Right renal cortex interstitium (tissue), 3 donors: ENCODE data around the gene CLBA1. TPM values are rescaled to one million over a fixed set of nuclear protein-coding genes. Genes with fewer than 3 reads are reported as not detected.

Experiments
- DNase-seq, 3 donors: peaks; one replicate each; pipeline ENCODE4 v3.0.0-alpha.2; 2013; ENCODE audit warnings: low read depth in 3 of 3, low spot score in 2 of 3
- polyA plus RNA-seq, 3 donors: library from polyadenylated mRNA; unstranded; fragments of 120-200 nt; gene quantifications; one replicate each; pipeline ENCODE4 v1.2.1, GENCODE V29; 2013; ENCODE audit not compliant: insufficient read length in 3 of 3

The CLBA1 gene
- polyA plus RNA-seq, 3 donors = 22.0 to 22.3 (median 22.0) TPM

- no peak for DNase-seq
These were observed 10.9 kb downstream of the CLBA1 start for GRCh38 chr14:104996483-104996882.

- DNase-seq = no peak
These were observed 13.2 kb downstream of the CLBA1 start for GRCh38 chr14:104998801-104999200.

GRCh38 chr14:104999361-104999760 is 13.8 kb downstream of the CLBA1 start:
- DNase-seq = no peak

DNA sequence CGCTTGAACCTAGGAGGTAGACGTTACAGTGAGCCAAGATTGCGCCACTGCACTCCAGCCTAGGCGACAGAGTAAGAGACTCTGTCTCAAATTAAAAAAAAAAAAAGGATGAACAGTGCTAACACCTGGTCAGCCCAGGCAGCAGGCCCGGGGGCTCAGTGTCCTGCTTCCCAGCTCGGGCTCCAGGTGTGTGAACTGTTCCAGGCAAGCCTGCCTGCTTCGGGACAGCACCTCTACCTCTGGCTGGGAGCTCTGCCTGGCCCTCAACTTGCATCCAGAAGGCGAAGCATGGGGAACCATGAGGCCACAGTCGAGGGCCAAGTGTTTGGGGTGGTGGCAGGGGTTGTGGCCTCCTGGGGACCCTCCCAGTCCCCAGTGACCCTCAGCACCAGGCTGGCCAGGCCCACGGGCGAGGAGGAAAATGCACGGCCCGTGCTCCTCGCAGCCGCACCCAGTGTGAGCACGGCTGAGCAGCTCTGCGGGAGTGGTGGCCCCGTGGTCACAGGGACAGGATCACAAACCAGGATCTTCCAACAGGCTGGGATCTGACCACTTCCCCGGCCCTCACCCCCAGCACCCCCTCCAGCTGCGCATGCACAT is 19.8 kb downstream of the CLBA1 start:
- no peak for DNase-seq

GRCh38 chr14:105005929-105006830 is 20.6 kb downstream of the CLBA1 start:
- no peak for DNase-seq

GRCh38 chr14:105006831-105007592 is 21.4 kb downstream of the CLBA1 start:
- no peak for DNase-seq

GRCh38 chr14:105007593-105008264 is 22.1 kb downstream of the CLBA1 start:
- DNase-seq = no peak

DNA sequence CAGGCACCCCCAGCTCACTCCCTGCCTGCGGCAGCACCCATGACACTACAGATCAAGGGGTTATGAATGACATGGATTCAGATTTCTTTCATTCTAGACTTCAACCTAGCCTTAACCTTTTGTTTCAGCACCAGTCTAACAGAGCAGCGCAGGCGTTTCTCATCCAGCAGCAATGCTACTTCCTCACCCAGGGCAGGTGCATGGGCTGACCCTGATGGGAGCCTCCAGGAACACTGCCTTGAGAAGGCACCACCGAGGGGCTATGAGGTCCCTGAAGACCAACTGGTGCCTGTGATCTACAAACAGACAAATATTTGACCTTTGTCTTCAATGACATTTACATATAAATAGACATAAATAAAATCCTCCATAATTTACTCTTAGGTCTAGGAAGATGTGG is 24.5 kb downstream of the CLBA1 start:
- DNase-seq = no peak

DNA sequence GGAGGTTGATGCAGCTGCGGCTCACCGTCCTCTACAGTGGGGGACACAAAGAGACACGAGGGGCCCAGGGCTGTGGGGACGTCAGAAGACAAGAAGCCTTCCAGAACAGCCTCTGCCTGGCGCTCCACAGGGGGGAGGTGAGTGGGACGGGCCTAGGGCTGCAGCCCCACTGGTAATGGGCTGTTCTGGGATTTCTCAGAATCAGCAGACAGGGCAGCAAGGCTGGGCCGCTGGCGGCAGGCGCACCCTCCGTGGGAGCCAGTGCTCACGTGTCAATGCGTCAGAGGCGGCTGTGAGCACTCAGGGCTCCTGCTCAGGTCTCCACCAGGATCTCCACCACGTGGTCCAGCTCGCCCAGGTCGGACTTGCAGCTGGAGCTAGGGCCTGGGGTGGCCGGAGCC is 25.3 kb downstream of the CLBA1 start:
- DNase-seq = no peak

- DNase-seq = no peak
These were observed 25.9 kb downstream of the CLBA1 start for GRCh38 chr14:105011312-105011990.

DNA sequence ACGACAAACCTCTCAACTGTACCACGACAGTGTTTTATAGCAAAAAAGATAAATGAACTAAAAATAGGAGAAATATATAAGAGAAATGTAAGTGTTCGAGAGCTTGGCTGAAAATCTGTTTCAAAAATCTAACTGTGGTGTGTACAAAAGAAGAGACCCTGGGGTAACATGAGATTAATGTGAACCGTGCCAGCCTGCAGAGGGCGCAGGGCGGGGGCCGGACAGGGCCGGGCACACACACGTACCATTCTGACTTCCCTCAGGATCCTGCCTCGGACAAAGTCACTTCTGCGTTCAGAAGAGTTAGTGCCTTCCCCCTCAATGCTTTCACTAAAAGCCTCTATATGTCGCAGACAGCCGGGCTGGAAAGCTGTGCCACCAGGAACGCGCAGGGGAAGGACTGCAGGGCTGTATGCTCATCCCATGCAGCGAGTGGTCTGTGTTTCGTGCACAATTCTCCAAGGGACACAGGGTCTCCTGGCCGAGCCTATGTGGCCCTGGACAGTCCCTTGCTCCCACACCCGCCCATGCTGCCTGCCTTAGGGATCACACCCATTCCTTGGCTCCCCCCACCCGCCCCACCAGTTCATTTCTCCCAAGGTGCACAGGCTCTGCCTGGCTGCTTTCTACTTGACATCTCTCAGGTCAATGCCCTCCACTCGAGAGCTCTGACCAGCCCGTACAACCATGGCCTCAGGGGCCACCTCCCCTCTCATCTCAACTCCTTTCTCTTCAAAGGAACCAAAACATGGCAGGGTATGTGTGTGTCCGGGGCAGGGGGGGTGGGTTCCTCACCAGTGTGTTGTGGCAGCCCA is 26.8 kb downstream of the CLBA1 start:
- no peak for DNase-seq

DNA sequence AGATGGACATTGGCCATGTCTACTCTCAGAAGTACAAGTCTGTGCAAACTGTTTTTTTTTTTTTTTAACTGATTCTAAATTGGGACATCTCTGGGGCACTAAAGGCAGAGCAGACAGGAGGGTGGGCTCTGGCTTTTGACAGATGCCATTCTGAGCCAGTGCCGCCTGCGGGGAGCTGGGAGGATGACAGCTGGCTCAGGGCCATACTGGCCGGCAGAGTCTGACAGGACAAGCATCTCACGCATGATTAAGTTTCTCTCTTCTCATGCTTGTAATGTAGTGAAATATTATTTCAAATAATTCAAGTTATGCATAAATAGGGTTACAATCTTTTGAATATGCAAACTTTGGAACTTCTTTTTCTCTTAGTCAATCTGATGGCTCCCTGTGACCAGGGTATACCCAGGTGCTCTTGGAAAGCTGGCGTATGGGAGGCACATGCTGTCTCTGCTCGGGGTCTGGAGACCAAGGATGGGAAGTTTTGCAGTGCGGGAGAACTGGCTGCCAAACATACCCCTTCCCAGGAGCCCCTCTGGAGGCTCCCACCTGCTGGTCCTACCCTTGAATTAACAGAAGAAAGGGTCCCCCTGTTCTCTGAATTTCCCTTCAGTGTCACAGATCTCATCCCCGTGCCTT is 27.7 kb downstream of the CLBA1 start:
- DNase-seq = no peak

DNA sequence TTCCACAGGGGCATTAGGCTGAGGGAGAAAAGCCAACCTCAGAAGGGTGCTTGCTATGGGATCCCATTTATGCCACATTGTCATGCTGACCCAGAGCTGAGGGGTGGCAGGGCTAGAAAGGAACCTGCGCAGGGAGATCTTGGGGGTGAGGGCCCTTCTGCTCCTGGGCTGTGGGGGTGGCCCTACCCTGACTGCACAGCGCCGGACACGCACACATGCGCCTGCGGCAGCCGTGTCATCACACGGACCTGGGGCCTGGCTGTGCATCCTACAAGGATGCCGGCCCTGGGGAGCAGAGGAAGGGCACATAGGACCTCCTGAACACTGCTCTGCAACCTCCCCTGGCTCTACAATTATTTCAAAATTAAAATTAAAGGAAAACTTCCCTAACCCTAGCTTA is 28.4 kb downstream of the CLBA1 start:
- no peak for DNase-seq

DNA sequence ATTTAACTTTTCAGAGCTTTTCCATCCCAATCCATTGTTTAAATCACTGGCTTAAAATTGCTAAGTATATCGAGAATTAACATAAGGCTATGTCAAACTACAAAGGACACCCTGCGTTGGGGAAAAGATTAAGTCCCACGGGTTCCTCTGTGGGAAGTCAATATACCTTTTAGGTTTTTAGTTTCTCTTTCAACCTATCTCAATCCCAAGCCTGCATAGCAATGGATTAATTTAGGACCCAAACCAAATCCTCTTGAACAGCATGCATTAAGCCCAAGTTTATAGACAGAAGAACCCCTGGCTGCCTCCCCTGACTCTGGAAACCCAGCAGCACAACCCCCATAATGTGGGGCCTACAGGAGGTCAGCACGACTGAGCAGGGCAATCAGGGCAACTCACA is 29.0 kb downstream of the CLBA1 start:
- no peak for DNase-seq

DNA sequence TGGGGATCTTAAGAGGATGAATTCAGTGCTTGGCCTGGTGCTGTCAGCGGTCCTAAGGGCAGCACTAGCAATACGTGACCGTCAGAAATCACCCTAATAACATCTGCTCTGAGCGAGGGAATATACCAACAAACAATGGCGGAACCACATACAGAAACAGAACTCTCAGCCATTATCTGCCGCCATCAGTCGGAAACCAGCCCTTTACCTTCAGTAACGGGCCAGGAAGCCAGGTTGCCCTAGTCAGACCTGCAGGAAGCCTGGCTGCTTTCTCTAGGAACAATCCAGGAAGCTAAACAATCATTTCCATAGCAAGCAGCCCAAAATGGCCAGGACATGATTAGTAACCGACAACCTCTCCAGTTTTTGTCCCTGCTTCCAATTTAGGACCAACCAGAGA is 29.7 kb downstream of the CLBA1 start:
- DNase-seq = no peak

GRCh38 chr14:105015905-105016304 is 30.3 kb downstream of the CLBA1 start:
- DNase-seq = no peak

DNA sequence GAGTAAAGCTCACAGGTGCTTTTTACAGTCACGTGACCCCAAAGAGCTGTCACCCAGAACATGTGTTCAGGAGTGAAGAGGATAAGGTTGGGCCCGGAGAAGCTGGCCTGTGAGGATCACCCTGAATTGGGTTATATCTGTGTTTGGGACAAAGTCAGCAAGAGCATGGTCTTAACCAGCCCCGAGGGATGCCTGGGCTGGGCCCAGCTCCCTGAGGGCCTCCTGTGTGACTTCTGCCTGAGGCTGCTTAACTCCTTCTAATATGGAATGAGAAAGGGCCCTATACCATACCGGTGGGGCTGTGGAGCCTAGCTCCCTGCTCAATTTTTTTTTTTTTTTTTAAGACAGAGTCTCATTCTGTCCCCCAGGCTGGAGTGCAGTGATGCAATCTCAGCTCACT is 32.8 kb downstream of the CLBA1 start:
- no peak for DNase-seq

DNA sequence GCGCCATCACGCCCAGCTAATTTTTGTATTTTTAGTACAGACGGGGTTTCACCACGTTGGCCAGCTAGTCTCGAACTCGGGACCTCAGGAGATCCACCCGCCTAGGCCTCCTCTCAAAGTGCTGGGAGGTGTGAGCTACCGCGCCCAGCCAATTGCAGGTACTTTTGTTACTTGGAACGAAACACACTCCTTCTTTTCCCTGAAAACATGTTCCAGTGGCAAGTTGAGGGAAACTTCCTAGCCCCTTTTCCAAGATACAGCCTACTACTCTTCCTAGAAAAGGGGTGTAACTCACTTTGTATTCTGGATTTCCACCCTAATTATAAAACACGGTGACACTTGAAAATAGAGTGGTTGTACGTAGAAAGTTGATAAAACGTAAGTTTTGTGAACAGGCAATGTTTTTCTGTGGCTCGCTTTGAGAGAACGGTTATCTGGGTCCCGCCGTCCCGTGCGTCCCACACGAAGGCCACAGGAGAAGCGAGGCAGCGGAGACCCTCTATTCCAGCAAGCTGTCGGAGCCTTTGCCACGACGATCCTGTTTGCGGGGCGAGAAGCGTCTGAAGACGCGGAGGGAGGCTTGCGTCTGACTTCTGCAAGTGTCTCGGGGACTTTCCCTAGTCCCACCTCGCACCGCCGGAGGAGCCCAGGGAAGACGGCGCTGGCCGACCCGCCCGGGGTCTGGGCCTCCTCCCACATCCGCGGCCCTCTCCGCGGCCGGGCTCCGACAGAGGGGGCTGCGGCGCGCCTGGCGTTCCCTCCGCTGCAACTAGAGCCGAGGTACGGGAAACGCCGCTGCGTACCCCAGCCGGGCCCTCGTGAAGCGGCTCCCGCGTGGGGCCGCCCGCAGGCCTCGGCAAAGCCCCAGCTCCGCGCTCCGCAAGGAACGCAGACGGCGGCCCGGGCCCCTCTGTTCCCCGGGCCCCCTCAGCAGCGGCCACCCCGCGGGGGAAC is 34.5 kb downstream of the CLBA1 start:
- no peak for DNase-seq
